GM20000 (cell line): ENCODE data around the gene BIRC3.

ENCODE experiments used
- DNase-seq: peaks from one replicate; pipeline ENCODE4 v3.0.0; 2012; ENCODE audit warnings: low spot score
- TF ChIP-seq, protein P1 (sequence below): IDR thresholded peaks from 2 replicates; pipeline ENCODE4 v1.5.1; 2012; ENCODE audit warnings: mild to moderate bottlenecking, control low read depth; ENCODE audit errors: extremely low read depth, missing control alignments

The BIRC3 gene

GRCh38 chr11:102345904-102346303 lies 28.6 kb downstream of the BIRC3 start:
- DNase-seq = no peak

DNA sequence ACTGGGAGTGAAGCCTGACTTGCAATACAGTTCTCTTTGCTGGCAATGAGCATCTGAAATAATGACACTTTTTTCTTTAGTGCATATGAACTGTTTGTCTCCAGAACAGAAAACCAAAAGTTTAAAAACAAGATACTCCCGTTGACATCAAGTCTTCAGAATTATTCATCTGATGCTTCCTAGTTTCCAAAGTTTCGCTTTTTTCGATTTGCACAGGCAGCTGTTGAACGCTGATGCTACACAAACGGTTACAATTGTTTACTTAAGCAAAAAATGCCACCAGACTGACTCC lies 29.1 kb downstream of the BIRC3 start:
- TF ChIP-seq, protein P1, sequence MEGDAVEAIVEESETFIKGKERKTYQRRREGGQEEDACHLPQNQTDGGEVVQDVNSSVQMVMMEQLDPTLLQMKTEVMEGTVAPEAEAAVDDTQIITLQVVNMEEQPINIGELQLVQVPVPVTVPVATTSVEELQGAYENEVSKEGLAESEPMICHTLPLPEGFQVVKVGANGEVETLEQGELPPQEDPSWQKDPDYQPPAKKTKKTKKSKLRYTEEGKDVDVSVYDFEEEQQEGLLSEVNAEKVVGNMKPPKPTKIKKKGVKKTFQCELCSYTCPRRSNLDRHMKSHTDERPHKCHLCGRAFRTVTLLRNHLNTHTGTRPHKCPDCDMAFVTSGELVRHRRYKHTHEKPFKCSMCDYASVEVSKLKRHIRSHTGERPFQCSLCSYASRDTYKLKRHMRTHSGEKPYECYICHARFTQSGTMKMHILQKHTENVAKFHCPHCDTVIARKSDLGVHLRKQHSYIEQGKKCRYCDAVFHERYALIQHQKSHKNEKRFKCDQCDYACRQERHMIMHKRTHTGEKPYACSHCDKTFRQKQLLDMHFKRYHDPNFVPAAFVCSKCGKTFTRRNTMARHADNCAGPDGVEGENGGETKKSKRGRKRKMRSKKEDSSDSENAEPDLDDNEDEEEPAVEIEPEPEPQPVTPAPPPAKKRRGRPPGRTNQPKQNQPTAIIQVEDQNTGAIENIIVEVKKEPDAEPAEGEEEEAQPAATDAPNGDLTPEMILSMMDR = no peak

More at GRCh38 chr11:102345904-102346303, 28.6 kb downstream of the BIRC3 start:
- TF ChIP-seq, protein P1 = no peak

GRCh38 chr11:102346748-102347461 lies 29.6 kb downstream of the BIRC3 start, which contains the start of gene BIRC2:
Gene BIRC2 (plus strand): TSS chr11:102347214. CDS start chr11:102349855, 2,641 bp downstream.
- TF ChIP-seq, protein P1 = peak; percentile 88
- peak; percentile 89 for DNase-seq

More for the DNA sequence above, 29.1 kb downstream of the BIRC3 start:
- DNase-seq = no peak

- DNase-seq = peak; percentile 13
- TF ChIP-seq, protein P1 = no peak
Measured at GRCh38 chr11:102347462-102348370, 30.4 kb downstream of the BIRC3 start.

- TF ChIP-seq, protein P1 = no peak
- no peak for DNase-seq
Measured at GRCh38 chr11:102357116-102357515, 39.8 kb downstream of the BIRC3 start.

DNA sequence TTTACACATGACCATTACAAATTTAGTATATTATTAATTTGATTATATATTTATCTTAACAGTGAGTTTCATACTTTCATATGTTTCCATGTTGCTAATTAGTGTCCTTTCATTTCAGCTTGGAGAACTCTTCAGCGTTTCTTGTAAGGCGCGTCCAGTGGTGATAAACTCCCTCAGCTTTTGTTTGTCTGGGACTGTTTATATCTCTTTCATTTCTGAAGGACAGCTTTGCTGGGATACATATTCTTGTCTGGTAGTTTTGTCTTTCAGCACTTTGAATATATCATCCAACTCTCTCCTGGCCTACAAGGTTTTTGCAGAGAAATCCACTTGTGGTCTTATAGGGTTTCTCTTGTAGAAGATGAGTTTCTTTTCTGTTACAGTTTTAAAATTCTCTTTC lies 42.1 kb downstream of the BIRC3 start:
- DNase-seq = no peak
- TF ChIP-seq, protein P1 = no peak

DNA sequence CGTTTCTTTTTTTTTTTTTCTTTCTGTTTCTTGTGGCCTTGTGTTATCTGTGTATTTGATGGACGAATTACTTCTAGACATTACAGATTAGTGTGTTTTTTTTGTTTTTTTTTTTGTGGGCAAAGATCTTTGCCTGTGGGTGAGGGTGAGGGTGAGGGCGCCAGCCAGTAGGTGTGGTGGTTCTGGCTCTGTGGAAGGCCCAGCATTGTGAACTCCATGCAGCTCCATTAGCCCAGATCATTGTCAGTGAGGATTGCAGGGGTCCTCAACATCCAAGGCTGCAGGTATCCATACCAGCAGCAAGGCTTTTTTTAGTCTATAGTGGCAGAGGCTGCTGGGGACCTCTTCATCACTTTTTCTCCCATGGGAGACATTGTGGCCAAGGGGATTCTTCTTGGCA lies 43.4 kb downstream of the BIRC3 start:
- TF ChIP-seq, protein P1 = no peak
- DNase-seq = no peak
